ENCODE measurements around the gene LRMDA. TPM values are rescaled to one million over a fixed set of nuclear protein-coding genes. Genes with fewer than 3 reads are reported as not detected.
A peak's percentile ranks its signal among the peaks of the same experiment; 100 is the strongest.

LRMDA gene
- total RNA-seq, 1 donor from 2014 or later, result 29.9 TPM

DNA sequence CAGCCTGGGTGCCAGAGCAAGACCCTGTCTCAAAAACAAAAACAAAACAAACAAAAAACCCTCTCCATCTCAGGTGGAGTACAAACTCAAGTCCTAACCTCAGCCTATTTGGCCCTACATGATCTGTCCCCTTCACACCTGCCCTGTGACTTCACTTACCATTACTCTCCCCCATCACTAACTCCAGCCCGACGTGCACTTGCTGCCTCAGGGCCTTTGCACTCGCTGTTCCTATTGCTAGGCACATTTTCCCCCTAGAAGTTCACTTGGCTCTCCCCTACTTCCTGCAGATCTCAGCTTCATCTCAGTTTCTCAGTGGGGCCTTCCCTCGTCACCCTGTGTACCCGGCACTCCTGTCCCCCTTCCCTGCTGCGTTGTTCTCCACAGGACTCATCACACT is 8.5 kb upstream of the LRMDA start:
- TF ChIP-seq, protein P1, sequence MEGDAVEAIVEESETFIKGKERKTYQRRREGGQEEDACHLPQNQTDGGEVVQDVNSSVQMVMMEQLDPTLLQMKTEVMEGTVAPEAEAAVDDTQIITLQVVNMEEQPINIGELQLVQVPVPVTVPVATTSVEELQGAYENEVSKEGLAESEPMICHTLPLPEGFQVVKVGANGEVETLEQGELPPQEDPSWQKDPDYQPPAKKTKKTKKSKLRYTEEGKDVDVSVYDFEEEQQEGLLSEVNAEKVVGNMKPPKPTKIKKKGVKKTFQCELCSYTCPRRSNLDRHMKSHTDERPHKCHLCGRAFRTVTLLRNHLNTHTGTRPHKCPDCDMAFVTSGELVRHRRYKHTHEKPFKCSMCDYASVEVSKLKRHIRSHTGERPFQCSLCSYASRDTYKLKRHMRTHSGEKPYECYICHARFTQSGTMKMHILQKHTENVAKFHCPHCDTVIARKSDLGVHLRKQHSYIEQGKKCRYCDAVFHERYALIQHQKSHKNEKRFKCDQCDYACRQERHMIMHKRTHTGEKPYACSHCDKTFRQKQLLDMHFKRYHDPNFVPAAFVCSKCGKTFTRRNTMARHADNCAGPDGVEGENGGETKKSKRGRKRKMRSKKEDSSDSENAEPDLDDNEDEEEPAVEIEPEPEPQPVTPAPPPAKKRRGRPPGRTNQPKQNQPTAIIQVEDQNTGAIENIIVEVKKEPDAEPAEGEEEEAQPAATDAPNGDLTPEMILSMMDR (IDR thresholded peaks at IDR 0.05), result no peak
- H3K27ac ChIP-seq, result no peak overlapping the region
- no peak overlapping the region for H3K4me3 ChIP-seq
- no peaks in the 10 kb centered on the region for H3K9me3 ChIP-seq
- H3K36me3 ChIP-seq, result no peaks in the 10 kb centered on the region
- no peak for DNase-seq
- peaks cover 15% of the 10 kb centered on the region for H3K4me1 ChIP-seq
- intact Hi-C loops (cut with DNase I), result no loop called here
- H3K27me3 ChIP-seq (ENCODE audit: low read depth), result no peaks in the 10 kb centered on the region
- ATAC-seq, result no peak

DNA sequence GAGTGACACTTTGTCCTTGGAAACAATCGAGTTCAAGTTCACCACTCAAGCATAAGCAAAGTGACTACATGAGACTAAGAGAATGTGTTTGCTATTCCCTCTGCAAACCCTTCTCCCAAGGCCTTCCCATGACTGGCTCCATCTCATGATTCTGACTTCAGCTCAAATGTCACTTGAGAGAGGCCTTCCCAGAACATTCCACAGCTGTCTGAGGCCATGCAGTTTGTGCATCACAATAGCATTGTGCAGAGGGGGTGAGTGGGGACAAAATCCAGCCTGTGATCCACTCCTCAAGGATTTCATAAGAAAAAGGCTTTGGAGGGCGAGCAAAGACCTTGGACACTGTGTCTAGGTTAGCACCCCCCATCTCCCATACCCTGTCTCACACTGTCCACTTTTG is 6.9 kb upstream of the LRMDA start:
- Histone ChIP-seq H3K9me3 (no peaks in the 10 kb centered on the region), H3K36me3 (no peaks in the 10 kb centered on the region), H3K4me1 (peaks cover 31% of the 10 kb centered on the region), H3K27ac (no peak overlapping the region), H3K27me3 (ENCODE audit: low read depth) (no peaks in the 10 kb centered on the region), H3K4me3 (no peak overlapping the region)
- TF ChIP-seq, protein P1 (IDR thresholded peaks at IDR 0.05), result no peak
- no peak for DNase-seq
- no peak for ATAC-seq
- intact Hi-C loops (cut with DNase I), result no loop called here

DNA sequence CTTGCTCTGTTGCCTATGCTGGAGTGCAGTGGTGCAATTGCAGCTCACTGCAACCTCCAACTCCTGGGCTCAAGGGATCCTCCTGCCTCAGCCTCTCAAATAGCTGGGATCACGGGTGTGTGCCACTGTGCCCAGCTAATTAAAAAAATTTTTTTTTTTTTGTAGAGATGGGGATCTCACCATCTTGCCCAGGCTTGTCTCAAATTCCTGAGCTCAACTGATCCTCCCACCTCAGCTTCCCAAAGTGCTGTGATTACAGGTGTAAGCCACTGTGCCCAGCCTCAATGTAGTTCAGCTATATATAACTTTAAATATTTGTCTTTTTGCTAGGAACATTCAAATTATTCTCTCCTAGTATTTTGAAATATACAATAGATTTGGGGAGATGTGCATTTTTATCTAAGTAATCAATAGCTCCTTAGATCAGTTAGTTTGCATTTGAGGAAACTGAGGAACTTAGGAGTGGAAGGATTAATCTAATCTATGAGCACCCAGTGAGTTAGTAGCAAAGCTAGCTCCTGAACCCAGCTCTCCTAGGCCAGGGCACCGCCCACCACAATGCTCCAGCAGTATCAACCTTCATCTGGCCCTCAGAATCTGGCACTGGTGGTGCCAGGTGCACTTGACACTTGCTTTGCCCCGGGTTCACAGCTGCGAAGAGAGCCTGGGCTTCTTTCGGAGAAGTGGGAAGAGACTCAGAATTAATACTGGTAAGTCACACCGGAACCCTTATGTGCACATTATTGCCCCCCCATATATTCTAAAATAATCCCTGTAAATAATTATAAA is 5.9 kb upstream of the LRMDA start:
- peaks cover 40% of the 10 kb centered on the region for H3K4me1 ChIP-seq
- ATAC-seq (no peak), DNase-seq (no peak)
- intact Hi-C loops (cut with DNase I), result no loop called here
- H3K4me3 ChIP-seq, result no peak overlapping the region
- H3K9me3 ChIP-seq, result no peaks in the 10 kb centered on the region
- H3K36me3 ChIP-seq, result no peaks in the 10 kb centered on the region
- no peak overlapping the region for H3K27ac ChIP-seq
- TF ChIP-seq, protein P1 (IDR thresholded peaks at IDR 0.05), result no peak
- H3K27me3 ChIP-seq (ENCODE audit: low read depth), result no peaks in the 10 kb centered on the region

DNA sequence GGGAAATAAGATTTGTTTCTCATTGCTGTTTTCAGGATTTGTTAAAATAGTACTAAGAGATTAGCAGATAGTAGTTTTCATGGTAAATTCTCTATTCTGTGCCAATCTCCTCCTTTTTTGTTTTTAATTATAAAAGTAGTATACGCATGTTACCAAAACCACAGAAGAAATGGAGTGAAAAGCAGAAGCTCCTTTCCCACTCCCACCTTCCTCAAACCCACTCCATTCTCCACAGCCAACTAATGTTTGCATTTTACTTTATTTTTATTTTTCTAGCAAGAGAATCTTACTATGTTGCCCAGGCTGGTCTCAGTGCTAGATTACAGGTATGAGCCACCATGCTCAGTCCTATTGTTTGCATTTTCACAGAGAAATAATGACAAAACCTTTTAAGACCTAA is 4.5 kb upstream of the LRMDA start:
- intact Hi-C loops (cut with DNase I), result no loop called here
- H3K9me3 ChIP-seq, result no peaks in the 10 kb centered on the region
- no peak for ATAC-seq
- no peak for DNase-seq
- no peaks in the 10 kb centered on the region for H3K36me3 ChIP-seq
- H3K4me1 ChIP-seq, result peaks cover 50% of the 10 kb centered on the region
- TF ChIP-seq, protein P1 (IDR thresholded peaks at IDR 0.05), result no peak
- H3K4me3 ChIP-seq, result no peak overlapping the region
- H3K27me3 ChIP-seq (ENCODE audit: low read depth), result no peaks in the 10 kb centered on the region
- peak overlapping the region; percentile 61 for H3K27ac ChIP-seq

DNA sequence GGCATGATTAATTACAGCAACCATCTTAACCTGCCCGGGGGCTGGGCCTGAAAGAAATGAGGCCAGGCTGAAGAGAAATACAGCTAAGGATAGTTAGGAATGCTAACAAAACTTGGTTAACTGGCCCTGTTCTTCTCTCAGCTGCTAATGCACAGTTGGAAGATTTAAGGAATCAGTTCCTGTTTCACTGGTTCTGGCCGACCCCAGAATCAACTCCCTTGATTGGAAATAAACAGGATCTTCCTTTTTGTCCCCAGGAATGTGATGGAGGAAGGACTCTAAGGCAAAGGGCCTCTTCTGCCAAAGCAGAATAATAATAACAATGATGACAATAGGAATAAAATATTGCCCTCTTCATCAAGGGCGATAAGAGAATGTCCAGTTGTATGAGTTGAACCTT is 3.5 kb upstream of the LRMDA start:
- intact Hi-C loops (cut with DNase I), result no loop called here
- no peaks in the 10 kb centered on the region for H3K9me3 ChIP-seq
- DNase-seq (no peak), ATAC-seq (no peak)
- H3K4me3 ChIP-seq, result no peak overlapping the region
- no peaks in the 10 kb centered on the region for H3K36me3 ChIP-seq
- peaks cover 58% of the 10 kb centered on the region for H3K4me1 ChIP-seq
- peak overlapping the region; percentile 61 for H3K27ac ChIP-seq
- H3K27me3 ChIP-seq (ENCODE audit: low read depth), result no peaks in the 10 kb centered on the region
- TF ChIP-seq, protein P1 (IDR thresholded peaks at IDR 0.05), result no peak
